Measurements from ENCODE around the gene ABCF2. TPM values are rescaled to one million over a fixed set of nuclear protein-coding genes. Genes with fewer than 3 reads are reported as not detected.

ABCF2 gene
- total RNA-seq, 1 experiment from 2014 or later, result 63.7 TPM

DNA sequence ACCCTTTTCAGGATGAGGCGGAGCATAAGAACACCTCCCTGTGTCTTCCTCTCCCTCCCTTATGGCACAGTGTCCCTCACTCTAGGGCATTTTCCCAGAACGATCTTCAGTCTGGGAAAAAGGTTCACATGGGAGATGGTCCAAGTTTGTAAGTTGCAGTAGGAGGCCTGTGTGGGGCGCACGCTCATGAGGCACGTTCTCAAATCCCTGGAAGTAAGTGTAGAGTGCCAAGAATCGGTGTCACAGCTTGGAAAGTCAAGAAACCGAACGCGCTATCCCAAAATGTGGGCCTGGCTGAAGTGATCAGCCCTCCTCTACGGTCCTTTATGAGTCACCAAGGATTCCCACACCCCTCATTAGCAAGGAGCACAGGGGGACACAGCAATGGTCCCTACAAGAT lies 45.4 kb upstream of the ABCF2 start:
- Histone ChIP-seq H3K4me1 (ENCODE audit: control insufficient read depth in 1 of 2, insufficient read depth in 2 of 2, low read length in 2 of 2) (peaks cover 9 to 15% of the 10 kb centered on the region in 2 experiments; a peak in 3 of 4 replicates), H3K4me2 (ENCODE audit: low read length) (no peak overlapping the region), H3K9ac (ENCODE audit: low read length) (no peak overlapping the region), H3K79me2 (ENCODE audit: insufficient read depth, low read length) (no peaks in the 10 kb centered on the region), H3K9me2 (ENCODE audit: insufficient read depth) (no peaks in the 10 kb centered on the region), H3K36me3 (ENCODE audit: control insufficient read depth in 1 of 2, insufficient read depth in 2 of 2, low read length in 2 of 2) (no peaks in the 10 kb centered on the region), H3K9me3 (ENCODE audit: control insufficient read depth in 1 of 2, insufficient read depth in 1 of 2, low read depth in 1 of 2, low read length in 2 of 2) (no peaks in the 10 kb centered on the region), H3K27ac (ENCODE audit: low read depth, low read length) (no peak overlapping the region), H2AFZ (ENCODE audit: low read depth, low read length, poor library complexity, severe bottlenecking) (no peak overlapping the region), H3K4me3 (replicated peaks in 1 of 2; ENCODE audit: low read depth in 1 of 2, low read length in 2 of 2) (no peak overlapping the region), H3K27me3 (ENCODE audit: insufficient read depth, low read length) (no peaks in the 10 kb centered on the region), H4K20me1 (ENCODE audit: insufficient read depth) (no peaks in the 10 kb centered on the region)
- CTCF ChIA-PET, result no interaction called here
- no TSS peak for BruUV-seq (replicated peaks)
- intact Hi-C loops (cut with micrococcal nuclease), result no loop called here
- no peak for ATAC-seq
- TF ChIP-seq EGR1 (IDR thresholded peaks at IDR 0.05; ENCODE audit: low read depth), result no peak
- TF ChIP-seq, protein P1, sequence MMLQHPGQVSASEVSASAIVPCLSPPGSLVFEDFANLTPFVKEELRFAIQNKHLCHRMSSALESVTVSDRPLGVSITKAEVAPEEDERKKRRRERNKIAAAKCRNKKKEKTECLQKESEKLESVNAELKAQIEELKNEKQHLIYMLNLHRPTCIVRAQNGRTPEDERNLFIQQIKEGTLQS (IDR thresholded peaks at IDR 0.05), result no peak
- TF ChIP-seq, protein P2, sequence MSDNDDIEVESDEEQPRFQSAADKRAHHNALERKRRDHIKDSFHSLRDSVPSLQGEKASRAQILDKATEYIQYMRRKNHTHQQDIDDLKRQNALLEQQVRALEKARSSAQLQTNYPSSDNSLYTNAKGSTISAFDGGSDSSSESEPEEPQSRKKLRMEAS (IDR thresholded peaks at IDR 0.05), result no peak
- no peak for TF ChIP-seq POLR2A (IDR thresholded peaks at IDR 0.05; ENCODE audit: borderline replicate concordance, extremely low read depth, insufficient read depth, insufficient read length)
- no peak for TF ChIP-seq YY1 (IDR thresholded peaks at IDR 0.05; ENCODE audit: extremely low read depth, insufficient replicate concordance, low read depth, low read length)
- no peak for TF ChIP-seq CEBPB (IDR thresholded peaks at IDR 0.05; ENCODE audit: low read depth)
- POLR2A ChIA-PET, result no interaction called here
- RAD21 ChIA-PET (ENCODE audit: low non-redundant PET in 1 of 2, low total read pairs in 2 of 2, uncharacterized antibody in 2 of 2, unreplicated experiment in 2 of 2), result no interaction called here
- DNase-seq (ENCODE audit: low read depth, low spot score), result no peak

DNA sequence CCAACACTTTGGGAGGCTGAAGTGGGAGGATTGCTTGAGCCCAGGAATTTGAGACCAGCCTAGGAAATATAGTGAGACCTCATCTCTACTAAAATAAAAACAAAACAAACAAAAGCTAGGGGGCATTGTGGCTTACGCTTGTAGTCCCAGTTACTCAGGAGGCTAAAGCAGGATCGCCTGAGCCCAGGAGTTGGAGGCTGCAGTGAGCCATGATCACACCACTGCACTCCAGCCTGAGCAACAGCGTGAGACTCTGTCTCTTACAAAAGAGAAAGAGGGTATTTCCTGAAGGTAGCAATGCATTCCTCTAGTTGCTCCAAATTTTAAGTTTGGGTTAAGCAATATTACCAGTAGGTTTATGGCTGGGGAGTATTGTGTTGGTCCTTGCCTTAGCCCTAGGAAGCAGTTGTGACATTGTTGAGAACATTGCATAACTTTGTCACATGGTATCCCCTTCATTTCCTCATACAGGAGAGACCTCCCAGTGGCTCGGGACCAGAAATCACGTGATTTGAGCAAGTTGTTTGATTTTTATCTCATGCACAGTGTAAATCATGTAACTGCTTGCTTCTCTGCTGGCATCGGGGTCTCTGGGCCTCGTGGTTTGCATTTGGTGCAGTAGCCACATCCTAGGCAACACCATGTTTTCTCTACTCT lies 44.8 kb upstream of the ABCF2 start:
- TF ChIP-seq RAD21 (IDR thresholded peaks at IDR 0.05; ENCODE audit: low read depth) (no peak), JUND (IDR thresholded peaks at IDR 0.05) (no peak), ZNF274 (IDR thresholded peaks at IDR 0.05; ENCODE audit: low read depth, low read length) (no peak)
- TF ChIP-seq, protein P2 (IDR thresholded peaks at IDR 0.05), result no peak
- TF ChIP-seq, protein P3, sequence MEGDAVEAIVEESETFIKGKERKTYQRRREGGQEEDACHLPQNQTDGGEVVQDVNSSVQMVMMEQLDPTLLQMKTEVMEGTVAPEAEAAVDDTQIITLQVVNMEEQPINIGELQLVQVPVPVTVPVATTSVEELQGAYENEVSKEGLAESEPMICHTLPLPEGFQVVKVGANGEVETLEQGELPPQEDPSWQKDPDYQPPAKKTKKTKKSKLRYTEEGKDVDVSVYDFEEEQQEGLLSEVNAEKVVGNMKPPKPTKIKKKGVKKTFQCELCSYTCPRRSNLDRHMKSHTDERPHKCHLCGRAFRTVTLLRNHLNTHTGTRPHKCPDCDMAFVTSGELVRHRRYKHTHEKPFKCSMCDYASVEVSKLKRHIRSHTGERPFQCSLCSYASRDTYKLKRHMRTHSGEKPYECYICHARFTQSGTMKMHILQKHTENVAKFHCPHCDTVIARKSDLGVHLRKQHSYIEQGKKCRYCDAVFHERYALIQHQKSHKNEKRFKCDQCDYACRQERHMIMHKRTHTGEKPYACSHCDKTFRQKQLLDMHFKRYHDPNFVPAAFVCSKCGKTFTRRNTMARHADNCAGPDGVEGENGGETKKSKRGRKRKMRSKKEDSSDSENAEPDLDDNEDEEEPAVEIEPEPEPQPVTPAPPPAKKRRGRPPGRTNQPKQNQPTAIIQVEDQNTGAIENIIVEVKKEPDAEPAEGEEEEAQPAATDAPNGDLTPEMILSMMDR (IDR thresholded peaks at IDR 0.05 in 2 of 3, conservative IDR thresholded peaks at IDR 0.05 in 1 of 3; ENCODE audit: borderline replicate concordance in 1 of 3, insufficient read depth in 1 of 3, low read depth in 2 of 3, low read length in 2 of 3), result no peak
- H2AFZ ChIP-seq (ENCODE audit: low read depth, low read length, poor library complexity, severe bottlenecking), result no peak overlapping the region
- RAD21 ChIA-PET (ENCODE audit: low non-redundant PET in 1 of 2, low total read pairs in 2 of 2, uncharacterized antibody in 2 of 2, unreplicated experiment in 2 of 2), result no interaction called here
- DNase-seq (ENCODE audit: low read depth, low spot score), result no peak
- no peak overlapping the region for H3K4me3 ChIP-seq (replicated peaks in 1 of 2; ENCODE audit: low read depth in 1 of 2, low read length in 2 of 2)
- no peaks in the 10 kb centered on the region for H3K79me2 ChIP-seq (ENCODE audit: insufficient read depth, low read length)
- H3K4me2 ChIP-seq (ENCODE audit: low read length), result no peak overlapping the region
- no peak overlapping the region for H3K9ac ChIP-seq (ENCODE audit: low read length)
- POLR2A ChIA-PET, result no interaction called here
- intact Hi-C loops (cut with micrococcal nuclease), result no loop called here
- H4K20me1 ChIP-seq (ENCODE audit: insufficient read depth), result no peaks in the 10 kb centered on the region
- CTCF ChIA-PET, result no interaction called here
- no TSS peak for BruUV-seq (replicated peaks)
- ATAC-seq, result no peak
- no peaks in the 10 kb centered on the region for H3K9me2 ChIP-seq (ENCODE audit: insufficient read depth)
- no peaks in the 10 kb centered on the region for H3K9me3 ChIP-seq (ENCODE audit: control insufficient read depth in 1 of 2, insufficient read depth in 1 of 2, low read depth in 1 of 2, low read length in 2 of 2)
- H3K4me1 ChIP-seq (ENCODE audit: control insufficient read depth in 1 of 2, insufficient read depth in 2 of 2, low read length in 2 of 2), result peaks cover 7 to 11% of the 10 kb centered on the region in 2 experiments; a peak in 2 of 4 replicates
- no peak overlapping the region for H3K27ac ChIP-seq (ENCODE audit: low read depth, low read length)
- H3K27me3 ChIP-seq (ENCODE audit: insufficient read depth, low read length), result no peaks in the 10 kb centered on the region
- H3K36me3 ChIP-seq (ENCODE audit: control insufficient read depth in 1 of 2, insufficient read depth in 2 of 2, low read length in 2 of 2), result no peaks in the 10 kb centered on the region
